ENCODE data around the gene PLAU. TPM values are rescaled to one million over a fixed set of nuclear protein-coding genes. Genes with fewer than 3 reads are reported as not detected.
"Not testable (repeated sequence)": the region's sequence is repeated elsewhere in the genome, so short reads cannot be mapped to it uniquely, and the experiment has no call there.

Gene PLAU
- polyA plus RNA-seq, 4 donors = 11.9 to 35.9 (median 20.3) TPM

DNA sequence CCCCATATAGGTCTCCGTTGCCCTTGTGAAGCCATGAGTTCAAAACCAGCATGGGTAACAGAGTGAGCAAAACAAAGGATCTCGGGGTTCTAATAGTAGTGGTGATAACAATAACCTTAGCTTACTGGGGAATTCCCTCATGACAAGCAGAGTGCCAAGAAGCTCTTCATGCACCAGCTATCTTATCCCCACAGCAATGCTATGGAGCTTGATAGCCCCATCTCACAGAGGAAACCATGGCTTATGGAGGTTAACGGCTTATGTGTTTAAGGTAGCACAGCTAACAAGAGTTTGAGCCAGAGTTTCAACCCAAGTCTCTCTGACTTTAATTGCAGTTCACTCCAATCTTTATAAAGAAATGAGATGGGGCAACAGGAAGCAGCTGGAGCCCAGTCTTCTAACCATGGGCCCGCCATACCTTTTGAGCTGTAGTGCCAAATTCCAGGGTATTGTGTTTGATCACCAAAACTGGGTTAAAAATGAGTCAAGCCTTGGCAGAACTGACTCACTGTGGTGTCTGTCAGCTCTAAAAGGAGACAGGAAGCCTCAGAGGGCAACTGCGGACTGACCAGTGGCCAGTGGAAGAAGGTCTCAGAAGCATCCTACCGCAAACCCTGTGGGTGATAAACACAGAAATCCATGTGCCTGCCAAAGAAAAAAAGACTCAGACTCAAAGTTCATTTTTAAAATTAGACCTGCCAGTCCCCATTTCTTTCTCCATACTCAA, 16.5 kb upstream of the PLAU start:
- DNase-seq (ENCODE audit: low read depth in 4 of 4, low spot score in 3 of 4) = no peak

- not testable (repeated sequence) for DNase-seq (ENCODE audit: low read depth in 4 of 4, low spot score in 3 of 4)
Measured at GRCh38 chr10:73895381-73895780, 15.6 kb upstream of the PLAU start.

DNA sequence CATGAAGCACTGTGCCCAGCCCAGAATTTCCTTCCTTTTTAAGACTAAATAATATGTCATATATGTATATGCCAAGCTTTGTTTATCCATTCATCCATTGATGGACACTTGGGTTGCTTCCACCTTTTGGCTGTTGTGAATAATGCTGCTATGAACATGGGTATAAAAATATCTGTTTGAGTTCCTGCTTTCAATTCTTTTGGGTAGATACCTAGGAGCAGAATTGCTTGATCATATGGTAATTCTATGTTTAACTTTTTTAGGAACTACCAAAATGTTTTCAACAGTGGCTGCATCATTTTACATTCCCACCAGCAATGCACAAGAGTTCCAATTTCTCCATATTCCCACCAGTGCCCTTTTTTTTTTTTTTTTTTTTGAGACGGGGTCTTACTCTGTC, 13.2 kb upstream of the PLAU start:
- no peak for DNase-seq (ENCODE audit: low read depth in 4 of 4, low spot score in 3 of 4)

DNA sequence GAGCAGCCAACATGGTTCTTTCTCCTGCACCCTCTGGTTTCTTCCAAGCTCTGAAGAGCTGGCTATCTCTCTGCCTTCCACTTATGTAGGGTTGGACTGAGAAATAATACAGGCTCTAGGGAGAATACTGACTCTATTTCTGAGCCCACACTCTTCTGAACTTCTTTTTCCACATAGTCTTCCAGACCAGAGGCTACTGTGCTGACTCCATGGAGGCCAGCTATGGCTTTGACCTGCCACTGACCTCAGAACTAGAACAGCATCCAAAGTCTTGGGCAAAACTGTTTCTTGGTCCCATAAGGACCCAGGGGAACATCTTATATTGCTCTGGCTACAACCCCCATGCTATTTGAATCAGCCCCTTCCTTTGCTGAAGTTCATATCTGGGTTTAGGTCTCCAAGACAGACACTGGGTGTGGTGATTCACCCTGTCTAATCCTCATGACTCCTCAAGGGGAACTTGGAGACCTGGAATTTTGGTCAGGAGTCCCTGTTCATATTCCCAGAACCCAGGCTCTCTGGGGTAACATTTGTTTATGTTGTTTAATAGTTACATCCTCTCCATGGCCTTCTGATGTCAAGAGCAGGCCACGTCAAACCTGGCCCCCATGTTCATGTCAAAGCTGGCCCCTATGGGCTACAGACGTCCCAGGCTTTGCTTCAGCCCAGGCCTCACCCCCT, 12.1 kb upstream of the PLAU start:
- no peak for DNase-seq (ENCODE audit: low read depth in 4 of 4, low spot score in 3 of 4)

DNA sequence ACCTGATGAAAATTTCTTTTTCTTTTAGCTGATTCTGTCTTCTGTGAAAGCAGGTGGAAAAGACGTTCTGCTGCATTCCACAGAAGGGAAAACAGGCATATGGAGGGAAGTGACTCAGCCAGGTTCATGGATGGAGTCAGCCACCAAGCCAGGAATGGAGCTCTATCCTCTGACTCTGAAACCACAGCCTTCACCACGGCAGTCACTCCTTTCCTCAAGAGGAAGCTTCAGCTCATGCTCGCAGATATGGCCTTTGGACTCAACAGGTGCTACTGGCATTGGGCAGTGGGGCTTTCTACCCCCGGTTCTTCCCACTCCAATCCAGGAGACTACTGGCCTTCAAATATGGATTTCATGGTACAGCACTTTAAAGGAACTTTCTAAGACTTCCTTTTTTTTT, 11.5 kb upstream of the PLAU start:
- no peak for DNase-seq (ENCODE audit: low read depth in 4 of 4, low spot score in 3 of 4)

- no peak for DNase-seq (ENCODE audit: low read depth in 4 of 4, low spot score in 3 of 4)
Measured at GRCh38 chr10:73900064-73900463, 10.9 kb upstream of the PLAU start.

- DNase-seq (ENCODE audit: low read depth in 4 of 4, low spot score in 3 of 4) = no peak
Measured at GRCh38 chr10:73901261-73901660, 9.7 kb upstream of the PLAU start.

GRCh38 chr10:73902351-73902750, 8.6 kb upstream of the PLAU start:
- DNase-seq (ENCODE audit: low read depth in 4 of 4, low spot score in 3 of 4) = no peak

DNA sequence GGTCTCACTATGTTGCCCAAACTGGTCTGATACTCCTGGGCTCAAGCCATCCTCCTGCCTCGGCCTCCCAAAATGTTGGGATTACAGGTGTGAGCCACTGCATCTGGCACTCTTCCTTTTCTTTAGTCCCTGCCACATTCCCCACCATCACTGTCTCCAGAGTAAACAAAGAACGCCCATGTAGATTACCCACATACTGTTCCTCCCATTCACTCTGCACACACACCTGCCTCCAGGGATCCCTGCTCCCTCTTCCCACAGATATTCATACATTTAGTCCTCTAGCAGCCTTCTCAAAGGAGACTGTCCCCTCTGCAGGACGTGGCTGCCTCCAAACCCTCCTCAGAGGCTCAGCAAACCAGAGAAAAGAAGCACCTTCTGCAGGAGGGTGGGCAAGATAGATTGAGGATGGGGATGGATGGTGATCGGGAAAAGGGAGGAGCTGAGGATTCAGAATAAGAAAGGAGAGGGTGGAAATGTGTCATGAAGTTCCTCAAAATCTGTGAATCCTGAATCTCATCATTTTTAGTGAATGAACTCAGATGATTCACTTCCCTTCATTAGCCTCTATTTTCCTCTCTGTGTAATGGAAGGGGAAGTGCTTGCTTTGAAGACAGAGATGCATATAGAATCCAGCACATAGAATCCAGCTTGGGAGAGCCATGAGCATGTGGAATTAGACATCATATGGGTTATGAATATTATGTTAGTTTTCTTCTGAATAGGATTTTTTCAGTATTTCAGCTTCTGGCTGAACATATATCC, 5.5 kb upstream of the PLAU start:
- no peak for DNase-seq (ENCODE audit: low read depth in 4 of 4, low spot score in 3 of 4)

DNA sequence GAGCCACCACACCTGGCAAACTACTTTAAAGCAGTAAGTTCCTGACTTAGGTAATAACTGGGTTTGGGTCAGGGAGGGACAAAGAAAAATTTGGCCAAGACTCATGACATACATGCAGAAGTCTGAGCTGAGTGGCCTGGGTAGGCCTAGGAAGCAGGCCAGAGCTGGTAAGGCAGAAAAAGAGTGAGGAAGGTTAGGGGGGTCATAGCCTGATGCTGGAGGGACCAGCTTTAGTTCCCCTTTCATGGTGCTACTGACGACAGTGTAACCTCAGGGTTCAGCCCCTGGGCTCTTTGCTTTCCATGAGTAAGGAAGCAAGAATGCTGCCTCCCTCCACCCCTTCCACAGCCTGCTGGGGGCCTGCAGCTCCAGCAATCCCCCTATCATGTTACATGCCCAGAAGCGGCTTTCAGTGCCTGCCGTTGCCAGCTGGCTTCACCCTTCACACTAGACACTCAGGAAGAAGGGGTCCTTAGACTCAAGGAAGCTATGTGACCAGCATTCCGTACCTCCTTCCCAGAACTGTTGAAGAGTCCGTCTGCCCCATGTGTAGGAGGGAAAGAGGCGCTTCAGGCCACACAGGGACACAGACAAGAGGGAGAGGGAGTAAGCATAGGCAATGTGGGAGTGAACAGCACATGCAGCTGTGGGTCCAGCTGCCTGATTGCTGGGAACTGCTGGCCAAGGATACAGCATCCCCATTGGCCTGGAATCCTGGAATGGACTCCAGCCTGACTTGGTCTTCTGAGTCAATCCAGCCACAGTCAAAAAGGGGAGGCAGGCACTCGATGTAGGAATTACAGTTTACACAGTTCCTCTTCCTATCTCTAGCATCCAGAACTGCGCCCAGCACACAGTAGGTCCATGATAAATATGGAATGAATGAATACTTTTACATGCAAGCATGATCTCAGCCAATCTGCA, 4.1 kb upstream of the PLAU start:
- peak in 2 of 4 donors; percentile 59 to 60 for DNase-seq (ENCODE audit: low read depth in 4 of 4, low spot score in 3 of 4)

DNA sequence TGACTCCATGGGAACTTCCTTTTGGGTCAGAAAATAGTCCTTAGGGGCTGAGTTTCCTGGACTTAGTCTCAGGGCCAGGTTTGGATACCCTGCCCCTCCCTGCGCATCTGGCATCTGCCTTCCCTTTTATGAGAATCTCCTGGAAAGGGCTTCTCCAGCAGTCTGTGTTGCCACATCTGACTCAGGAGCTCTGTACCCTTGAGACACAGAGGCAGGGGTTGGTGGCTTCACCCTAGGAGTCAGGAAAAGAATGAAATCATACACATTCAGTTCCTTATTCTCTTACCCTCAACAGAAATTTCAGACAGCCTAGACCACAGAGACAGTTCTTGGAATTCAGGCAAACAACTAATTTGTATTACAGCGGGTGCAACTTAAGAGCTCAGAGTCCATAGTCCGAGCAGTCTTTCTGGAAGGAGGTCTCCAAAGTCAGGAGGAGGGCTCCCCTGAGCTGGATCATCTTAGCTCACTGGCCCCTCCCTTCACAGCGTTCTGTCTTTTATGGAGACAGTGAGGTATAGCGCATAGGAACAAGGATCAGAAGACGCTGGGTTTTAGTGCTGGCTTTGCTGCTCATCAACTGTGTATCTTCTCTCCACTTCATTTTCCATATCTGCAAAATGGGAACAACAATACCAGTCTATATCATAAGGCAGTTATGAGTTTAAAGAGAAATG, 3.0 kb upstream of the PLAU start:
- no peak for DNase-seq (ENCODE audit: low read depth in 4 of 4, low spot score in 3 of 4)

GRCh38 chr10:73908853-73909539, 1.9 kb upstream of the PLAU start:
- DNase-seq (ENCODE audit: low read depth in 4 of 4, low spot score in 3 of 4) = no peak

DNA sequence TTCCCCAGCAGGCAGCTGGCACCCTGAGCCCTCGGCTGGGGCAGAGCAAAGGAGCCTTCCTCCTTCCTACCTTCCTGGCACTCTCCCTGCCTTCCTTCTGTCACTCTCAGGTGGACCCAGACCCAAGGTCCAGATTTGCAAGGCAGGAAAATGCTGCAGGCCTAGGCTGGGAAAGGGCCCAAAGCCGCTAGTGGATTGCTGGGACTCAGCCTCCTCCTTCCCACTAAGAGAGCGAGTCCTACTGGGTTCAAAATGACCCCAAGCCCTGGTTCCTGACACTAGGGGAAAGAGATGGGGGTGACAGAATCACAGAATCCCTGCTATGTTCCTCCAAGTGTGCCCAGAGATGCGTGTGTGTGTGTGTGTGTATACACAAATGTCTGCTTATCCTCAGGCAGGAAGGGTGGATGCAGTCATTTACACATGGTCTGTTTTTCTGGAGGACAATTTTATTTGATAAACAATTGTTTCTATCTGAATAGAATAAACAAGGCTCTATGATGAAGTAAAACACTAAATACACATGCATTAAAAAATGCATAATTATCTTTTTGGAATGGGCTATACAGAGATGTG, 1.3 kb upstream of the PLAU start:
- DNase-seq (ENCODE audit: low read depth in 4 of 4, low spot score in 3 of 4) = no peak

GRCh38 chr10:73910401-73910763, 550 bp upstream of the PLAU start:
- no peak for DNase-seq (ENCODE audit: low read depth in 4 of 4, low spot score in 3 of 4)

DNA sequence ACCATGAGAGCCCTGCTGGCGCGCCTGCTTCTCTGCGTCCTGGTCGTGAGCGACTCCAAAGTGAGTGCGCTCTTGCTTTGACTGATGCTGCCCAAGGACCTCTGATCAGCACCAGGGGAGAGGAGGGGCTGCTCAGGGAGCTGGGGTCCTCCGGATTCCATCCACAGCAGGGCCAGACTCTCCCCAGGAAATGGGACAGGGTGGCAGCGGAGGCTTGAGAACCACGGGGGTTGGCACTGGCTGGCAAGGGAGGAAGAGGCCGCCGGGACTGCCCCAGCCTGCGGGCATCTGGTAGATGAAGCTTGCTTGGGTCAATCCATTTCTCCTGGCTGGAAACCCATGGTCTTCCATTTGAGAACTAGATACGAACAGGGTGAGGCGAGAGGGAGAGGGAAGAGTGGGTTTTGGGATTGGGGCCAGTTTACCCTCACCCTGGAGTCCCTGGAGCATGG, 647 bp downstream of the PLAU start:
- DNase-seq (ENCODE audit: low read depth in 4 of 4, low spot score in 3 of 4) = no peak

GRCh38 chr10:73914036-73914435, 3.1 kb downstream of the PLAU start:
- DNase-seq (ENCODE audit: low read depth in 4 of 4, low spot score in 3 of 4) = no peak

- no peak for DNase-seq (ENCODE audit: low read depth in 4 of 4, low spot score in 3 of 4)
Measured at GRCh38 chr10:73915206-73915851, 4.4 kb downstream of the PLAU start.

GRCh38 chr10:73916761-73917470, 6.0 kb downstream of the PLAU start:
- DNase-seq (ENCODE audit: low read depth in 4 of 4, low spot score in 3 of 4) = no peak
